ENCODE results near the gene NFIA. TPM values are rescaled to one million over a fixed set of nuclear protein-coding genes. Genes with fewer than 3 reads are reported as not detected.

Gene NFIA
- total RNA-seq, 4 donors from 2014 or later, result 27.9 to 79.9 (median 36.7) TPM

DNA sequence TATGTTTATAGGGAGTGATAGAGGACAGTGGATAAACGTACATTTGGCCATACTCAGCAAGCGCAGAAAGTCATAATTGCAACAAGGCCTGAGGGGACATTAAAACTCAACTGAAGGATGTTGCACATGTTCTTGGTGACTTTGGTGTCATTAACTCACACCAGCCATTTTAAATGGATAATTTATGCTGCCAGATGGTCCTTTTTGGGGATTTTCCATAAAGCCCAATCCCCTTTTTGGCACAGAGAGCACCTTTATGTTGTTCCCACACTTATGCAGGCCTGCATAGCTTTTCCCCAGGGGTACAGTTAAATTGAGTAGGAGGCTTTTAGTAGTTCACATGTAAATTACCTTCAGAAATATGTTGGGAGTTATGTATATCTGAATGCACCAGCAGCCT lies 279.6 kb downstream of the NFIA start:
- DNase-seq, result no peak
- H3K9me3 ChIP-seq, result no peaks in the 10 kb centered on the region
- H3K27me3 ChIP-seq, result no peaks in the 10 kb centered on the region
- no peak overlapping the region for H3K4me3 ChIP-seq
- no peak overlapping the region for H3K27ac ChIP-seq
- 87 to 95% methylated on average over 2 of the region's 2 CpGs for WGBS, 2 donors
- intact Hi-C loops (cut with DNase I), result no loop called here
- TF ChIP-seq, protein P1, sequence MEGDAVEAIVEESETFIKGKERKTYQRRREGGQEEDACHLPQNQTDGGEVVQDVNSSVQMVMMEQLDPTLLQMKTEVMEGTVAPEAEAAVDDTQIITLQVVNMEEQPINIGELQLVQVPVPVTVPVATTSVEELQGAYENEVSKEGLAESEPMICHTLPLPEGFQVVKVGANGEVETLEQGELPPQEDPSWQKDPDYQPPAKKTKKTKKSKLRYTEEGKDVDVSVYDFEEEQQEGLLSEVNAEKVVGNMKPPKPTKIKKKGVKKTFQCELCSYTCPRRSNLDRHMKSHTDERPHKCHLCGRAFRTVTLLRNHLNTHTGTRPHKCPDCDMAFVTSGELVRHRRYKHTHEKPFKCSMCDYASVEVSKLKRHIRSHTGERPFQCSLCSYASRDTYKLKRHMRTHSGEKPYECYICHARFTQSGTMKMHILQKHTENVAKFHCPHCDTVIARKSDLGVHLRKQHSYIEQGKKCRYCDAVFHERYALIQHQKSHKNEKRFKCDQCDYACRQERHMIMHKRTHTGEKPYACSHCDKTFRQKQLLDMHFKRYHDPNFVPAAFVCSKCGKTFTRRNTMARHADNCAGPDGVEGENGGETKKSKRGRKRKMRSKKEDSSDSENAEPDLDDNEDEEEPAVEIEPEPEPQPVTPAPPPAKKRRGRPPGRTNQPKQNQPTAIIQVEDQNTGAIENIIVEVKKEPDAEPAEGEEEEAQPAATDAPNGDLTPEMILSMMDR (IDR thresholded peaks at IDR 0.05), result no peak
- TF ChIP-seq POLR2A (IDR thresholded peaks at IDR 0.05), result no peak
- H3K36me3 ChIP-seq, result peaks cover 0 to 73% (median 6%) of the 10 kb centered on the region in 3 donors
- peaks cover 0 to 7% (median 6%) of the 10 kb centered on the region in 3 donors for H3K4me1 ChIP-seq

DNA sequence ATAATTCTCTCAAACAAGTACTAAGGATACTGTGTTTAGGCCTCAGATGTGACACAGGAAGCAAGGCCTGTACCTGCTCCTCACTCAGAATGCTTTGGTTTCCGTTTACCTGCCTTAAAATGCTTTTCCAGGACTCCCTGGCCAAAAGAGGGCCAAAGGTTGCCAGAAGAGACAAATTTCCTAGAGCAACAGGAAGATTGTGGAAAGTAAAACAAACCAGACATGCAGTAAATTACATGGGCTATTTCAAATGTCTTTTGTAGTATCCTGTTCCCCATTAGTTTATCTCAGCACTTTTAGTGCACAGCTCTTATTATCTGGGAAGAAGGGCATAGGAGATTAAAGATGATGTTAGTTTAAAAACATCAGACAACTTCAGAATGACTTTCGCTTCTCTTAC lies 280.0 kb downstream of the NFIA start:
- Histone ChIP-seq H3K9me3 (no peaks in the 10 kb centered on the region), H3K4me1 (peaks cover 0 to 7% (median 6%) of the 10 kb centered on the region in 3 donors), H3K27me3 (no peaks in the 10 kb centered on the region), H3K27ac (no peak overlapping the region), H3K36me3 (peaks cover 0 to 73% (median 6%) of the 10 kb centered on the region in 3 donors), H3K4me3 (no peak overlapping the region)
- 78 to 83% methylated on average over 2 of the region's 2 CpGs for WGBS, 2 donors
- TF ChIP-seq, protein P1 (IDR thresholded peaks at IDR 0.05), result no peak
- no peak for TF ChIP-seq POLR2A (IDR thresholded peaks at IDR 0.05)
- intact Hi-C loops (cut with DNase I), result no loop called here
- DNase-seq, result no peak

- no peak for DNase-seq
- intact Hi-C loops (cut with DNase I), result no loop called here
- Histone ChIP-seq H3K27ac (no peak overlapping the region), H3K4me3 (no peak overlapping the region), H3K36me3 (peaks cover 0 to 54% (median 0%) of the 10 kb centered on the region in 3 donors), H3K27me3 (no peaks in the 10 kb centered on the region), H3K4me1 (no peaks in the 10 kb centered on the region), H3K9me3 (no peaks in the 10 kb centered on the region)
- TF ChIP-seq, protein P1 (IDR thresholded peaks at IDR 0.05), result no peak
- no peak for TF ChIP-seq POLR2A (IDR thresholded peaks at IDR 0.05)
- 88 to 90% methylated on average over 2 of the region's 2 CpGs for WGBS, 2 donors
These were observed 286.0 kb downstream of the NFIA start for GRCh38 chr1:61368366-61368765.

GRCh38 chr1:61368876-61369275 lies 286.5 kb downstream of the NFIA start:
- TF ChIP-seq, protein P1 (IDR thresholded peaks at IDR 0.05), result no peak
- no peak for TF ChIP-seq POLR2A (IDR thresholded peaks at IDR 0.05)
- H3K4me3 ChIP-seq, result no peak overlapping the region

DNA sequence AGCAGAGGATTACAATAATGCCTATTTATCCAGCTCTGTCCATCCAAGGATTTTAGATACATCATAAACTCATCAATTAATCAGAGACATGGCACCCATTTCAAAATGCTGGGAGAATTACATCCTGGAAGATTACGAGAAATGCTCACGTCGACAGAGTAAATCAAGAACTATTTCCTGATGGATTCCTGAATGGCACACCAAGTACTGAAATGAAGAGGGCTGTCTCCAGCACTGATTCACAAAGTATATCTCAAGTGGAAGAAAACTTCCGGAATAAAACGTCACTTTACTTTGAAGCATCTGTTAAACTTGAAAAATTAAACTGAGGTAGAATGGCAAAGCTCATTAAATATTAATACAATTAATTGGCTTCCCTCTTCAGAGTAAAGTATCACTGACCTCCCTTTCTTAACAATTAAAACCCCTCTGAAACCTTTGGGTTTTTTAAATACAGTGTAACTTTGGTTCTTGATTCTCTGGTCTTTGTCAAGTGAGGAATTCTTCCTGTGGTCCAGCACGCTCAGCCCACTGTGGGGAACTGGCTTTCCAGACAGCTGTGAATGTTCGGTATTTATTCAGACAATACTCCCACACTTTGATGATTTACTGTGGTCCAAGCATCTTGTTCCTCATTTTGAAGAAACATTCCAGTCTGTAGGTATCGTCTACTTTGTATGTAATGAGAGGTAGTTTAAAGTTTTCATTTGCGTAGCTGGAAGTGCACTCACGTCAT lies 288.0 kb downstream of the NFIA start:
- Histone ChIP-seq H3K4me1 (no peaks in the 10 kb centered on the region), H3K36me3 (peaks cover 0 to 38% (median 0%) of the 10 kb centered on the region in 3 donors), H3K27ac (no peak overlapping the region), H3K9me3 (no peaks in the 10 kb centered on the region), H3K4me3 (no peak overlapping the region), H3K27me3 (no peaks in the 10 kb centered on the region)
- WGBS, 2 donors, result 86 to 93% methylated on average over 10 of the region's 10 CpGs
- intact Hi-C loops (cut with DNase I), result no loop called here
- no peak for TF ChIP-seq POLR2A (IDR thresholded peaks at IDR 0.05)
- TF ChIP-seq, protein P1 (IDR thresholded peaks at IDR 0.05), result no peak
- DNase-seq, result no peak

More at GRCh38 chr1:61368876-61369275, 286.5 kb downstream of the NFIA start:
- WGBS, 2 donors, result 85 to 89% methylated on average over 6 of the region's 6 CpGs
- Histone ChIP-seq H3K27ac (no peak overlapping the region), H3K27me3 (no peaks in the 10 kb centered on the region), H3K36me3 (peaks cover 0 to 51% (median 0%) of the 10 kb centered on the region in 3 donors), H3K4me1 (no peaks in the 10 kb centered on the region), H3K9me3 (no peaks in the 10 kb centered on the region)
- no peak for DNase-seq
- intact Hi-C loops (cut with DNase I), result no loop called here

Data from esophagus squamous epithelium (tissue), 5 donors.